Measurements from ENCODE around the gene SHC3. TPM values are rescaled to one million over a fixed set of nuclear protein-coding genes. Genes with fewer than 3 reads are reported as not detected.

Gene SHC3
- total RNA-seq, 4 donors from 2014 or later, result 0.51 to 3.5 (median 2.5) TPM

DNA sequence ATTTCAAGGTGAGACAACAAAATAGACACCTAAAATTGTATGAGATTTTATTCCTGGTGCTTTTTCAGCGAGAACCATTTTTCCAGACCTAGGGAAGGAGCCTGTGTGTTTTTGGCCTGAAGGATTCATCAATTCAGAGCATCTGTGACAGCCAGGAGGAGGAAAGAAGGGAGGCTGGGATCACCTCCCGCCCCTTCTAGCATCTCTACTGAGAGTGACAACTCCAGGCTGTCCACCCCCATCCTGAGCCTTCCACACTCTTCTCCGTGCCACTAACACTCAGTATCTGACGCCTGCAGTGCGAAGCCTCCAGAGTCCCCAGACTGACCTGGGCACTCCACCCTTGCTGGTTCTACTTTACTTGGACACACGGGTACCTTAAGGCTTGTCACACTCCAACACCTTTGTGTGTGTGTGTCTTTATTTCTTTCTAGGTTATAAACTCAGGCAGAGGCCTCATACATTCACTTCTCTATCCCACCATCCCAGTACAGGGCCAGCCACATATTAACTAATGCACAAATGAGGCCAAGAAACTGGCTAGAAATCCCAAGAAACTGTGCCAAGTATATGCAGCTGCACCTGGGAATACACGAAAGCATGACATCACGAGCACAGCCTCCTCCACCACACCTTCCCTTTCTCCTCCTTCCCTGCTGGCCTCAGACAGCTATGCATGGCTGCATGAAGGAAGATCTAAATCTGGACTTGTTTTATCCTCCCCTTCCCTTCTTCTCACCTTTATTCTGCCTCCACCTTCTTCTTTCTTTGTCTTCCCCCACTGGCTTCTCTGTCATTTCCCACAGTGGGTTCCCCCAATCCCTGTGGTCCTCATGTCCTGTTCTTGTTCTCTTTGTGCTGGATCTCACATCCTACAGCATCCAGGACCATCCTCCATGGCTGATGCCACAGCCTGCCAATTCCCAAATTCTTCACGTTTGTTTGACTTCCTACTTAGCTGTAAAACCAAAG is 171.3 kb downstream of the SHC3 start:
- Histone ChIP-seq H3K27ac (no peak overlapping the region), H3K4me3 (no peak overlapping the region), H3K36me3 (no peaks in the 10 kb centered on the region), H3K4me1 (no peaks in the 10 kb centered on the region), H3K9me3 (no peaks in the 10 kb centered on the region), H3K27me3 (no peaks in the 10 kb centered on the region)
- TF ChIP-seq POLR2A (IDR thresholded peaks at IDR 0.05), result no peak
- TF ChIP-seq, protein P1, sequence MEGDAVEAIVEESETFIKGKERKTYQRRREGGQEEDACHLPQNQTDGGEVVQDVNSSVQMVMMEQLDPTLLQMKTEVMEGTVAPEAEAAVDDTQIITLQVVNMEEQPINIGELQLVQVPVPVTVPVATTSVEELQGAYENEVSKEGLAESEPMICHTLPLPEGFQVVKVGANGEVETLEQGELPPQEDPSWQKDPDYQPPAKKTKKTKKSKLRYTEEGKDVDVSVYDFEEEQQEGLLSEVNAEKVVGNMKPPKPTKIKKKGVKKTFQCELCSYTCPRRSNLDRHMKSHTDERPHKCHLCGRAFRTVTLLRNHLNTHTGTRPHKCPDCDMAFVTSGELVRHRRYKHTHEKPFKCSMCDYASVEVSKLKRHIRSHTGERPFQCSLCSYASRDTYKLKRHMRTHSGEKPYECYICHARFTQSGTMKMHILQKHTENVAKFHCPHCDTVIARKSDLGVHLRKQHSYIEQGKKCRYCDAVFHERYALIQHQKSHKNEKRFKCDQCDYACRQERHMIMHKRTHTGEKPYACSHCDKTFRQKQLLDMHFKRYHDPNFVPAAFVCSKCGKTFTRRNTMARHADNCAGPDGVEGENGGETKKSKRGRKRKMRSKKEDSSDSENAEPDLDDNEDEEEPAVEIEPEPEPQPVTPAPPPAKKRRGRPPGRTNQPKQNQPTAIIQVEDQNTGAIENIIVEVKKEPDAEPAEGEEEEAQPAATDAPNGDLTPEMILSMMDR (IDR thresholded peaks at IDR 0.05), result no peak
- intact Hi-C loops (cut with DNase I; ENCODE audit: low total_unique reads), result no loop called here
- no peak for DNase-seq

DNA sequence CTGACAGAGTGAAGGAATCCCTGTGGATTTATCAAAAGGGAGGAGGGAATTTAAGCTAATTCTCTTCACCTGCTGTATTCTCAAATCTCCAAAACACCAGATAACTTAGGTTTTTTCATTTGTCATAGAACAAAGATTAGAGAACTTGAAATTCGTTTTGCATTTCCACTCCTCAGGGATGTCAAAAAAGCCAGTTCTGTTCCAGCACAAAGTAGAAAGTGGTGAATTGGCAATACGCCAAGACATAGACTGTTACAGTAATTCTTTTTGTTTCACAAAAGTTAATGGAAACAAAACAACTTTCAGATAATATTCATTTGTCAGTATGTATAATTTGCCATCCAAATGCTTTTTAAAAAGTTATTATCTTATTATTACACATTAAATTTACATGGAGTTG is 172.4 kb downstream of the SHC3 start:
- no peaks in the 10 kb centered on the region for H3K27me3 ChIP-seq
- no peaks in the 10 kb centered on the region for H3K36me3 ChIP-seq
- no peak for TF ChIP-seq POLR2A (IDR thresholded peaks at IDR 0.05)
- TF ChIP-seq, protein P1 (IDR thresholded peaks at IDR 0.05), result no peak
- H3K4me3 ChIP-seq, result no peak overlapping the region
- H3K27ac ChIP-seq, result no peak overlapping the region
- intact Hi-C loops (cut with DNase I; ENCODE audit: low total_unique reads), result no loop called here
- H3K4me1 ChIP-seq, result no peaks in the 10 kb centered on the region
- no peak for DNase-seq
- no peaks in the 10 kb centered on the region for H3K9me3 ChIP-seq

DNA sequence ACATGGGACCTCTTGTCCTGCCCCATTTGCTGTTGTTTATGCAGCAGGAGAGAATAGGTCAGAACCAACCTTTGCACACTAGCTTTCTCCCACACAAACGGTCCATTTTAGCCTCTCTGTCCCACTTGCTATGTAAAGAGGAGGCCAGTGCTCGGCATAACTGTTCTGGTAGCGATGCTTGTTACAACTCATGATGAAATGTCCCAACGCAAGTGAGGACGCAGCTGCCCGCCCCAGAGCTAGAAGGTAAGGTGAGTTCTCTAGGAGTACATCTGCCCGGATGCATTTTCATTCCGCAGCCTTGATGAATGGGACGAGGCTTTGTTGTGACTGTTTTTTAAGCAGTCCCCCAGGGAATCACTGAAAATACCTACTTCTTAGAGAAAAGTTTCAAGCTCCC is 173.3 kb downstream of the SHC3 start:
- no peak overlapping the region for H3K27ac ChIP-seq
- H3K4me3 ChIP-seq, result no peak overlapping the region
- no peaks in the 10 kb centered on the region for H3K36me3 ChIP-seq
- H3K4me1 ChIP-seq, result peaks cover 0 to 5% of the 10 kb centered on the region in 2 donors
- no peaks in the 10 kb centered on the region for H3K27me3 ChIP-seq
- no peak for DNase-seq
- H3K9me3 ChIP-seq, result no peaks in the 10 kb centered on the region
- TF ChIP-seq POLR2A (IDR thresholded peaks at IDR 0.05), result no peak
- TF ChIP-seq, protein P1 (IDR thresholded peaks at IDR 0.05), result no peak
- intact Hi-C loops (cut with DNase I; ENCODE audit: low total_unique reads), result no loop called here

DNA sequence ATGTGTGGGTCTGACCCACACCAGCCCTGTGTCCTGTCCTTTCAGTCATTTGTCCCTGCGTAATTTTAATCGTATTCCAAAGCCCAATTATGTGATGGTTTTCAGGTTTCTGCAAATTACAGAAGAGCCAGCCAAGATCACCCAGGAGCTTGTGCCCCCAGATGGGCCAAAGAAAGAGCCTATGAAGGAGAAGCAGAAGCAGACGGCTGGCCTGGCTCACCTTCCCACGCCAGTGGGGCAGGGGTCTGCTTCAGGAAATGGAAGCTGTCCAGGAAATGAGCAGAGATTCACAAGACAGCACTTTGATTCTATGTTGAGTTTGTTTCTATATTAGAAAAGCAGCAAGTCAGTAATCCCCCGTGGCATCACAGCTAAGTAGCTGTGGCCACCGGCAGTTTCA is 175.6 kb downstream of the SHC3 start:
- peaks cover 5 to 11% of the 10 kb centered on the region in 2 donors for H3K4me1 ChIP-seq
- no peaks in the 10 kb centered on the region for H3K36me3 ChIP-seq
- intact Hi-C loops (cut with DNase I; ENCODE audit: low total_unique reads), result loop anchor here (5.0 kb wide), 1 partner anchor 411 kb away; no protein-coding TSS in a partner anchor
- H3K27ac ChIP-seq, result no peak overlapping the region
- TF ChIP-seq POLR2A (IDR thresholded peaks at IDR 0.05), result no peak
- TF ChIP-seq, protein P1 (IDR thresholded peaks at IDR 0.05), result no peak
- no peaks in the 10 kb centered on the region for H3K27me3 ChIP-seq
- no peak for DNase-seq
- H3K9me3 ChIP-seq, result no peaks in the 10 kb centered on the region
- no peak overlapping the region for H3K4me3 ChIP-seq

DNA sequence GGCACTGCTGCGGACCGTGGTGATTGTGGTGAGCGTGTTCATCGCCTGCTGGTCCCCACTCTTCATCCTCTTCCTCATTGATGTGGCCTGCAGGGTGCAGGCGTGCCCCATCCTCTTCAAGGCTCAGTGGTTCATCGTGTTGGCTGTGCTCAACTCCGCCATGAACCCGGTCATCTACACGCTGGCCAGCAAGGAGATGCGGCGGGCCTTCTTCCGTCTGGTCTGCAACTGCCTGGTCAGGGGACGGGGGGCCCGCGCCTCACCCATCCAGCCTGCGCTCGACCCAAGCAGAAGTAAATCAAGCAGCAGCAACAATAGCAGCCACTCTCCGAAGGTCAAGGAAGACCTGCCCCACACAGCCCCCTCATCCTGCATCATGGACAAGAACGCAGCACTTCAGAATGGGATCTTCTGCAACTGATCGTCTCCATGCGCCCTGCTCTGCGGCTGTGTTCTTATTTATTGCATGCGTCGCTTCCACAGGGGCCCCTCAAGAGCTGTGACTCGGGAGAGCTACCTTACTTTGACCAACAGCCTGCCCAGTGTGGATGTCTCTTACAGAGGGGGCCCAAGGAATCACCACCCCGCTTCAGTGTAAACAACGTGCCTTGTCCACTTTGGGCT is 176.6 kb downstream of the SHC3 start:
- Histone ChIP-seq H3K27me3 (no peaks in the 10 kb centered on the region), H3K9me3 (no peaks in the 10 kb centered on the region), H3K4me1 (peaks cover 5 to 11% of the 10 kb centered on the region in 2 donors), H3K4me3 (no peak overlapping the region), H3K27ac (no peak overlapping the region), H3K36me3 (no peaks in the 10 kb centered on the region)
- intact Hi-C loops (cut with DNase I; ENCODE audit: low total_unique reads), result loop anchor here (5.0 kb wide), 1 partner anchor 410 kb away; no protein-coding TSS in a partner anchor
- DNase-seq, result no peak
- TF ChIP-seq, protein P1 (IDR thresholded peaks at IDR 0.05), result no peak
- no peak for TF ChIP-seq POLR2A (IDR thresholded peaks at IDR 0.05)
